OCI-M2 (cell line): ENCODE results near the gene FGFBP1.

Experiments
- DNase-seq: peaks from one replicate; lab custom pipeline; 2025; ENCODE audit not compliant: unreplicated experiment; lab: John Stamatoyannopoulos, UW

FGFBP1 gene

DNA sequence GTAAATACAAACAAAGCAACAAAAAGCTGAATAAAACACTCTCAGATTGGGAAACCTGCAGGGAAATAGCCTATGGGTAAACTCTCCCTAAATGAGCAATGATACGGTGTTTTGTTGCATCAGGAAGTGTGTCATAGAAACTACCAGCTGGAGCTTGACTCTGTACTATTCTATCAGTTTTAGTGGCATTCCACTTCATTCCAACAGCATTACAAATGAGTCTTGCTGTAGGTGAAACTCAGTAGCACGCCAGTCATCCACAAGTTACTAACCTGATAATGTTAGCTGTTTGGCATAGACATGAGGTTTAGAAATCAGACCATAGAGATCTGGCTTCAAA is 24.9 kb downstream of the FGFBP1 start:
- no peak for DNase-seq

DNA sequence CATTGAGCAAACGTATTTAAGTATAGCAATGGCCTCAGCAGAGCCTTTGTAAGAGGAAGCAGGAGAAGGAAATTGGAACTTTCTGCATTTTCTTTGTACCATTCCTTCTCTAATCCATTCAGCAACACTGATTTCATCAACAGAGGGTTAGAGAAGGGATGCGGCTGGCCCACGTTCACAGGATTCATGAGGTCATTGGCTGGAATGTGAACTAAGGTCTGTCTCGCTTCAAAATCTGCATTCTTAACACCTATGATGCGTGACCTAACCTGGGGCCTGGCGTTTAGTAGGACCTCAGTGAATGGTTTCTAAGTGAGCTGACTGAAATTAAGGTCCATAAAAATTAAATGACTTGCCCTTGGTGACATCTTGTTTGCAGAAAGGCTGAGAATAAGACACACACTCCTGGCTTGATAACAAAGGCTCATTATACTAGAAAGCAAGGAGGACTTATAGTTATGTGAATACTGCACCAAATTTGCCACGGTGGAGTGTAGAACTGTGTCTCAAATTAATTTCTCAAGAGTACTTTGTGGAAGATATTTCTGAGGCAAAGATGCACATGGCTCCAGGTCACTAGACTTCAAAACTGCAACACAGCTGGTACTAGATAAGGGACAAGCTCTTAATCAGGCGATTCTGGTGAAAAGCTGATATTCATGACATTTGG is 25.4 kb downstream of the FGFBP1 start:
- DNase-seq: no peak

DNA sequence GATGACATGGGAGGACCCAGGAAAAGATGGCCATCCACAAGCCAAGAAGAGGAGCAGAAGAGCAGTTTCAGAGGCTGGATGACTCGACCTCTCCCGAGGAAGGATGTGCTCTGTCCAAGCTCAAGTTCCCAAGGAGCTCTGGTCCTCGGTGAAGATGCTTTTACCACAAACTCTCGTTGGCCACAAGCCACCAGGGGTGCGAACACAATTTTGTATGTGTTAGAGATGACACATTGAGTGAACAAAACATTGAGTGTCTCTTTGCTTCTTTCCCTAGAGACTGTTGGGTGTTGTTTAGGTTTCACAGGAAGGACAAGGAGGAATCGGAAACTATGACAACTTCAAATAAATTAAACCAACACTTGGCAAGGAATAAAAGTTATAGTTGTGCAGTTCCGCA is 26.3 kb downstream of the FGFBP1 start:
- no peak for DNase-seq

DNA sequence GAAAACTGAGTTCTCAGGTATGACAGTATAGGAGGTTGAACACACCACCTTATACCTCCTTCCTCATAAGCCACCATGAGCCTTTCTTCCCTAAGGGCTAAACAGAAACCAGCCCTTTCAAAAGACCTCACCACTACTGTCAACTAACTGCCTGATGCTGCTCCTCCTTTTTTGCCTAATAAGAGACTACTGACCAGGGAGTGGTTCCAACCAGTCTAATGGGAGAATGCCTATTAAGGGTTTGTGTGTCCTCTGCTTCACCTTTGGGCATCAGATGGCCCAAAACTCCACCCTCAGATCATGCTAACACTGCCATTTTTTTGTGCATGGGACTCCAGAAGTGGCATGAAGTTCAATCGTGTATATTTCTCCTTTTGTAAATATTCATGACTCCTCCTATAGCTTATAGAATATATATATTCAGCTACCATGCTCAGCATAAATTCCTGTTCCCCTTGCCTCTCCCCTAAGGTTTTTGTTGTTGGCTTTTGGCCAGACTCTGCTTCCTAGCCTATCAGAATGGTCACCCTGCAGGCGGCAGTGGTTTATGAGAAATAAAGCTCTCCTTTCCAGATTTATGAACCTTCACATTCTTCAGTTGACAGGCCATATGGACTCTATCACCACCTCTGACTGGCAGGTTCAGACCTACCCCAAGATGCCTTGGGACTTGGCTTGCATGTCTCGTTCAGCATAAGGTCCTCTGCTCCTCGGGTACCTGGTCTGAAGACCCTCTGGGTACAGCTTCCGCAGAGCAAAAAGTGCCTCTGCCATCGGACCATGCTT is 28.2 kb downstream of the FGFBP1 start:
- DNase-seq: no peak

DNA sequence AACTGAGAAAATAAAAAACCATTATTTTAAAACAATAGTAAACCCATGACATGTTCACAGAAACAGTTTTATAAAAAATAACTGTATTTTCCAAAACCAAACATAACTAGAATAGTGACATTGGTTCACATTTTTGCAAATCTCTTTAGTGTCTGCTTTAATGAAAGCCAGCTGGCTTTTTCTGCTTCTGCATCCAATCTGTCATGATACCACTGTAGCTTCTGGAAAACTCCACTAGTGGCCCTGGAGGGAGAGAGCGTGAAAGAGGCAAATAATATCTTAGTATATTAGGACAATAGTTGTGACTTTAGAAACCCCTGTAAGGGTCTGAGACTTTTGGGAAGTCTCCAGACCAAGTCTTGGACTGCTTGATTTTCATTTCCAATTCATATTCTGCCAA is 31.1 kb downstream of the FGFBP1 start:
- no peak for DNase-seq

DNA sequence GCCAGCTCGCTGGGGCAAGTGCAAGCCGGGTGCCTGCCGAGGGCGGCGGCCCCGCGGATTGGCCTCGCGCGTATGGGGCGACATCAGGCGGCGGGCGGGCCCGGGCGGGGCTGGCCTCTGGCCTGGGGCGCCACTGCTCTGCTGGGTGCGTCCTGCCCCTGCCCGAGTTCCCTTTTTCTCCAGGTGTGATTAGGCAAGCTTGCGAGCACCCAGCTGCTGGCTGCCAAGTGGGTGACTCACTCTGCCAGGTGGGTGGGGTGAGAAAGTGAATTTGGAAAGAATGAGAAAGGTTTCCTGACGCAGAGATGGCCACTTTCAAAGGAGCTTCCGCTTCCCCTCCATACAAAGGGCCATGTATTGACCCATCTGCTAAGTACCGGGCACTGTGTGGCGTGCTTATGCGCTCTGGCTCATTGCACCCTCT is 32.5 kb downstream of the FGFBP1 start:
- no peak for DNase-seq

DNA sequence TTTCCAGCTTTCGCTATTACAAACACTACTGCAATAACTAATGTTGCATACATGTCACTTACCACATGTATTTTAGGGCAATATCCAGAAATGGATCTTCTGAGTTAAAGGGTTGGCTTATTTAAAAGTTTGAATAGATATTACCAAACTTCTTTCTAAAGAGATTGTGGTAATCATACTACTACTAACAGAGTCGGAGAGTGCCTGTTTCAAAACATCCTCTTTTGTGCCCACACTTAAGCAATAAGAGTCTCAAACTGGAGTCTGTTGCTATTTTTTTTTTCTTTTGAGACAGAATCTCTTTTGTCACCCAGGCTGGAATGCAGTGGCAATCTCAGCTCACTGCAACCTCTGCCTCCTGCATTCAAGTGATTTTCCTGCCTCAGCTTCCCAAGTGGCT is 35.8 kb downstream of the FGFBP1 start:
- no peak for DNase-seq

GRCh38 chr4:15901998-15902397 is 36.5 kb downstream of the FGFBP1 start:
- no peak for DNase-seq

DNA sequence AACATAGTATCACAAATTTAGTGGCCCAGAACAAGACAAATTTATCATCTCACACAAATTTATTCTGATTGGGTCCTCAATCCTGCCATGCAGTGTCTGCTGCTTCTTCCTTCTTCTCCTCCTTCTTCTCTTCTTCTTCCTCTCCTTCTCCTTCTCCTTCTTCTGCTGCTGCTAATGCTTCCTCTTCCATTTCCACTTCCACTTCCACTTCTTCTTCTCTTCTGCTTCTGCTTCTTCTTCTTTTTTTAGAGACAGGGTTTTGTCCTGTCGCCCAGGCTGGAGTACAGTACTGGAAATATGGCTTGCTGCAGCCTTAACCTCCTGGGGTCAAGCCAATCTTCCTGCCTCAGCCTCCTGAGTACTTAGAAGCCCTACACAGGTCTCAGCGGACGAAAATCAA is 37.5 kb downstream of the FGFBP1 start:
- no peak for DNase-seq

DNA sequence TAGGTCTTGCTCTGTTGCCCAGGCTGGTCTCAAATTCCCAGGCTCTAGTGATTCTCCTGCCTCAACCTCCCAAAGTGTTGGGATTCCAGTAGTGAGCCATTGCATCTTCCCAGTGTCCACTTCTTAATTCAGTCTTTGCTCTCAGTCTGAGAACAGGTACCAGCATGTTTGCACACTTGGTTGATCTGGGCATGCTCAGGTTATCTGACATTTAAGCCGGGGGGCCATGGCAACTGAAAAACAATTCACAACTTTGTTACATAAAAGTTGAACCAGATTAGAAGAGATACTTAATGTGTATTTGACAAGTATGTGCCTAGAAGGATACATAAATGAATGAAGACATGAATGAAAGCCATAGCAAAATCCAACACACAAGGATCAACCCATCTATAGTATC is 39.0 kb downstream of the FGFBP1 start:
- DNase-seq: no peak

GRCh38 chr4:15898902-15899301 is 39.6 kb downstream of the FGFBP1 start:
- no peak for DNase-seq

- no peak for DNase-seq
Observed at GRCh38 chr4:15897577-15897976, 41.0 kb downstream of the FGFBP1 start.

- DNase-seq: no peak
Observed at GRCh38 chr4:15894921-15895916, 43.3 kb downstream of the FGFBP1 start.

GRCh38 chr4:15894393-15894792 is 44.1 kb downstream of the FGFBP1 start:
- DNase-seq: no peak

DNA sequence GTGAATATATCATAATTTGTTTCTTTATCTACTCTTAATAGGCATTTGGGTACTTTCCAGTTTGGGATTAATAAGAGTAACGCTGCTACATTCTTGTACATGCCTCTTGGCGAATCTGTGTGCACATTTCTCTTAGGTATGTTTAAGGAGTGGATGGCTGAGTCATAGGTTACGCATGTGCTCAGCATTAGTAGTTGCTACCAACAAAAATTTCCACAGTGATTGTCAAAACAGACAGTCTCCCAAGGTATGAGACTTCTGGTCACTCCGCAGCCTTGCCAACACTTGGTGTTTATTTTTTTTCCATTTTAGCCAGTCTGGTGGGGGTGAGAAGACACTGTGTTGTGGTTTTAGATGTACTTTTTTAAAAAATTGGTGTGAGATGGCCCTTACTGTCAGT is 44.6 kb downstream of the FGFBP1 start:
- no peak for DNase-seq

DNA sequence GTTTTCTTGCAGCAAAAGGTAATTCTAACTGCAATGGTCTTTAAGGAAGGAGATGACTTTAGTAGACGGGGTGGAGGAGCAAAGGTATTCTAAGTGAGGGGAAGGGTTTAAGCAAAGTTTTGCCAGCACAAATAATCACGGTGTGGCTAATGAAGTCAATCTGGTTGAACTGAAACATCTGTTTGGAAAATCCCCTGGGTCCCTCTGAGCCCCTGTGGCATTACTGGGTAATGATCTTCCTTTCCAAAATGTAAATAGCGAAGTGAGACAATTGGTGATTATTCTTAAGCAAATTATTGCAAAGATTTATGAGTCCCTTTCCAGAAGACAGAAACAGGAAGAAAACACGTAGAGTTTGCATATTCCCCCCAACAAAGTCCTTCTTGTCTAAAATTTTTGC is 47.2 kb downstream of the FGFBP1 start:
- no peak for DNase-seq

GRCh38 chr4:15890246-15890829 is 48.2 kb downstream of the FGFBP1 start:
- no peak for DNase-seq

- DNase-seq: no peak
Observed at GRCh38 chr4:15888515-15888914, 50.0 kb downstream of the FGFBP1 start.
